ENCODE data around the gene ADCY1.
A peak's percentile ranks its signal among the peaks of the same experiment; 100 is the strongest.

The ADCY1 gene

GRCh38 chr7:45646207-45646821 is 72.1 kb downstream of the ADCY1 start:
- Mint-ChIP-seq H3K27ac (no peak overlapping the region), H3K27me3 (peaks cover 4% of the 10 kb centered on the region), H3K4me1 (no peaks in the 10 kb centered on the region), H3K4me3 (no peak overlapping the region), H3K9me3 (no peaks in the 10 kb centered on the region)
- ATAC-seq (peak; percentile 6), DNase-seq (no peak)

- H3K9me3 Mint-ChIP-seq, result no peaks in the 10 kb centered on the region
- no peaks in the 10 kb centered on the region for H3K4me1 Mint-ChIP-seq
- no peak overlapping the region for H3K4me3 Mint-ChIP-seq
- DNase-seq (no peak), ATAC-seq (no peak)
- no peak overlapping the region for H3K27ac Mint-ChIP-seq
- no peaks in the 10 kb centered on the region for H3K27me3 Mint-ChIP-seq
These were observed 73.0 kb downstream of the ADCY1 start for GRCh38 chr7:45646996-45647825.

GRCh38 chr7:45647967-45648670 is 74.0 kb downstream of the ADCY1 start:
- H3K27me3 Mint-ChIP-seq, result no peaks in the 10 kb centered on the region
- DNase-seq (no peak), ATAC-seq (no peak)
- H3K27ac Mint-ChIP-seq, result peak overlapping the region in 1 of 2 donors; percentile 11
- H3K4me1 Mint-ChIP-seq, result no peaks in the 10 kb centered on the region
- no peaks in the 10 kb centered on the region for H3K9me3 Mint-ChIP-seq
- H3K4me3 Mint-ChIP-seq, result no peak overlapping the region

- DNase-seq, result no peak
- no peaks in the 10 kb centered on the region for H3K27me3 Mint-ChIP-seq
- no peak for ATAC-seq
- H3K9me3 Mint-ChIP-seq, result no peaks in the 10 kb centered on the region
- no peaks in the 10 kb centered on the region for H3K4me1 Mint-ChIP-seq
- H3K27ac Mint-ChIP-seq, result peak overlapping the region in 1 of 2 donors; percentile 9
- H3K4me3 Mint-ChIP-seq, result no peak overlapping the region
These were observed 74.5 kb downstream of the ADCY1 start for GRCh38 chr7:45648671-45648995.

- H3K4me1 Mint-ChIP-seq, result no peaks in the 10 kb centered on the region
- H3K27me3 Mint-ChIP-seq, result no peaks in the 10 kb centered on the region
- H3K27ac Mint-ChIP-seq, result peak overlapping the region in 1 of 2 donors; percentile 3
- H3K4me3 Mint-ChIP-seq, result no peak overlapping the region
- ATAC-seq (no peak), DNase-seq (no peak)
- H3K9me3 Mint-ChIP-seq, result no peaks in the 10 kb centered on the region
These were observed 75.6 kb downstream of the ADCY1 start for GRCh38 chr7:45649560-45650346.

GRCh38 chr7:45650404-45651394 is 76.5 kb downstream of the ADCY1 start:
- no peaks in the 10 kb centered on the region for H3K9me3 Mint-ChIP-seq

GRCh38 chr7:45651540-45651939 is 77.4 kb downstream of the ADCY1 start:
- Mint-ChIP-seq H3K9me3 (no peaks in the 10 kb centered on the region), H3K27ac (no peak overlapping the region), H3K27me3 (no peaks in the 10 kb centered on the region), H3K4me1 (no peaks in the 10 kb centered on the region), H3K4me3 (no peak overlapping the region)
- no peak for ATAC-seq
- no peak for DNase-seq

More at GRCh38 chr7:45650404-45651394, 76.5 kb downstream of the ADCY1 start:
- peak overlapping the region in 1 of 2 donors; percentile 49 for H3K27ac Mint-ChIP-seq
- H3K27me3 Mint-ChIP-seq, result no peaks in the 10 kb centered on the region
- ATAC-seq (no peak), DNase-seq (no peak)
- no peak overlapping the region for H3K4me3 Mint-ChIP-seq
- no peaks in the 10 kb centered on the region for H3K4me1 Mint-ChIP-seq

GRCh38 chr7:45652630-45653029 is 78.5 kb downstream of the ADCY1 start:
- DNase-seq, result no peak
- no peak for ATAC-seq
- Mint-ChIP-seq H3K9me3 (no peaks in the 10 kb centered on the region), H3K27ac (no peak overlapping the region), H3K4me3 (no peak overlapping the region), H3K4me1 (no peaks in the 10 kb centered on the region), H3K27me3 (no peaks in the 10 kb centered on the region)

- Mint-ChIP-seq H3K4me1 (no peaks in the 10 kb centered on the region), H3K4me3 (no peak overlapping the region), H3K9me3 (no peaks in the 10 kb centered on the region), H3K27ac (no peak overlapping the region), H3K27me3 (no peaks in the 10 kb centered on the region)
- DNase-seq (no peak), ATAC-seq (no peak)
These were observed 79.2 kb downstream of the ADCY1 start for GRCh38 chr7:45653209-45653907.

GRCh38 chr7:45654341-45654740 is 80.2 kb downstream of the ADCY1 start:
- Mint-ChIP-seq H3K9me3 (no peaks in the 10 kb centered on the region), H3K4me1 (no peaks in the 10 kb centered on the region), H3K27me3 (no peaks in the 10 kb centered on the region), H3K27ac (no peak overlapping the region), H3K4me3 (no peak overlapping the region)
- no peak for ATAC-seq
- no peak for DNase-seq

GRCh38 chr7:45655539-45655938 is 81.4 kb downstream of the ADCY1 start:
- no peaks in the 10 kb centered on the region for H3K27me3 Mint-ChIP-seq
- H3K4me3 Mint-ChIP-seq, result no peak overlapping the region
- DNase-seq, result no peak
- H3K4me1 Mint-ChIP-seq, result no peaks in the 10 kb centered on the region
- ATAC-seq, result no peak
- H3K9me3 Mint-ChIP-seq, result no peaks in the 10 kb centered on the region
- H3K27ac Mint-ChIP-seq, result no peak overlapping the region

- Mint-ChIP-seq H3K9me3 (no peaks in the 10 kb centered on the region), H3K27ac (no peak overlapping the region), H3K4me1 (no peaks in the 10 kb centered on the region), H3K27me3 (no peaks in the 10 kb centered on the region), H3K4me3 (no peak overlapping the region)
- DNase-seq (no peak), ATAC-seq (no peak)
These were observed 82.3 kb downstream of the ADCY1 start for GRCh38 chr7:45656431-45656830.

- Mint-ChIP-seq H3K27ac (no peak overlapping the region), H3K4me3 (no peak overlapping the region), H3K9me3 (no peaks in the 10 kb centered on the region), H3K27me3 (no peaks in the 10 kb centered on the region), H3K4me1 (no peaks in the 10 kb centered on the region)
- DNase-seq (no peak), ATAC-seq (no peak)
These were observed 83.1 kb downstream of the ADCY1 start for GRCh38 chr7:45657136-45657889.
